H9 (cell line): ENCODE measurements around the gene LRPPRC. TPM values are rescaled to one million over a fixed set of nuclear protein-coding genes. Genes with fewer than 3 reads are reported as not detected.

Experiments used
- DNase-seq: peaks from one replicate; pipeline ENCODE4 v3.0.0-alpha.2; 2017
- H2AFZ ChIP-seq: one replicate; pipeline ENCODE4 v1.6.1; 2013; ENCODE audit warnings: mild to moderate bottlenecking, low read length, control low read depth, moderate library complexity
- H2AK5ac ChIP-seq: 2 replicates; pipeline ENCODE4 v1.6.1; 2013; ENCODE audit warnings: low read length, control low read depth, mixed read lengths; ENCODE audit not compliant: insufficient read length
- H2BK120ac ChIP-seq: one replicate; pipeline ENCODE4 v1.6.1; 2013; ENCODE audit warnings: low read depth, mild to moderate bottlenecking, low read length, control low read depth, inconsistent platforms; ENCODE audit not compliant: poor library complexity, severe bottlenecking
- H2BK12ac ChIP-seq: 2 replicates; pipeline ENCODE4 v1.6.1; 2013; ENCODE audit warnings: low read length, control low read depth, mixed read lengths, low read depth; ENCODE audit not compliant: insufficient read length
- H2BK15ac ChIP-seq: 2 replicates; pipeline ENCODE4 v1.6.1; 2013; ENCODE audit warnings: low read depth, low read length, control low read depth
- H2BK20ac ChIP-seq: one replicate; pipeline ENCODE4 v1.6.1; 2013; ENCODE audit warnings: low read depth, mild to moderate bottlenecking, low read length, control low read depth, inconsistent platforms; ENCODE audit not compliant: poor library complexity, severe bottlenecking
- H2BK5ac ChIP-seq: 2 replicates; pipeline ENCODE4 v1.6.1; 2013; ENCODE audit warnings: low read length, control low read depth, mixed read lengths; ENCODE audit not compliant: insufficient read length
- H3K14ac ChIP-seq: 2 replicates; pipeline ENCODE4 v1.6.1; 2013; ENCODE audit warnings: low read length, control low read depth; ENCODE audit not compliant: insufficient read depth
- H3K18ac ChIP-seq: 2 replicates; pipeline ENCODE4 v1.6.1; 2013; ENCODE audit warnings: low read depth, mild to moderate bottlenecking, mixed read lengths, low read length, control low read depth; ENCODE audit not compliant: insufficient read length
- H3K23ac ChIP-seq: 2 replicates; pipeline ENCODE4 v1.6.1; 2013; ENCODE audit warnings: low read length, control low read depth, mixed read lengths, low read depth; ENCODE audit not compliant: insufficient read length
- H3K23me2 ChIP-seq: 2 replicates; pipeline ENCODE4 v1.6.1; 2013; ENCODE audit warnings: low read depth, mild to moderate bottlenecking, mixed read lengths, low read length, control low read depth; ENCODE audit not compliant: insufficient read length, poor library complexity, severe bottlenecking
- H3K27ac ChIP-seq: 2 replicates; pipeline ENCODE4 v1.5.1; 2013; ENCODE audit warnings: low read length, control low read depth, mixed read lengths, low read depth; ENCODE audit not compliant: insufficient read length
- H3K27me3 ChIP-seq: 2 replicates; pipeline ENCODE4 v1.6.1; 2013; ENCODE audit warnings: low read length, control low read depth, inconsistent platforms; ENCODE audit not compliant: insufficient read depth
- H3K4ac ChIP-seq: 2 replicates; pipeline ENCODE4 v1.6.1; 2013; ENCODE audit warnings: low read depth, mild to moderate bottlenecking, control low read depth, inconsistent platforms, low read length, moderate library complexity
- H3K4me1 ChIP-seq: 2 replicates; pipeline ENCODE4 v1.6.1; 2013; ENCODE audit warnings: low read length, control low read depth, inconsistent platforms; ENCODE audit not compliant: insufficient read depth
- H3K4me2 ChIP-seq: 2 replicates; pipeline ENCODE4 v1.6.1; 2013; ENCODE audit warnings: low read length, control low read depth, mixed read lengths; ENCODE audit not compliant: insufficient read length, insufficient read depth
- H3K56ac ChIP-seq: 2 replicates; pipeline ENCODE4 v1.6.1; 2013; ENCODE audit warnings: low read depth, mild to moderate bottlenecking, mixed read lengths, low read length, control low read depth; ENCODE audit not compliant: insufficient read length
- H3K79me1 ChIP-seq: 2 replicates; pipeline ENCODE4 v1.6.1; 2013; ENCODE audit warnings: low read depth, mild to moderate bottlenecking, moderate library complexity, low read length, control low read depth, inconsistent platforms; ENCODE audit not compliant: insufficient read depth, poor library complexity, severe bottlenecking
- H3K79me2 ChIP-seq: 2 replicates; pipeline ENCODE4 v1.6.1; 2013; ENCODE audit warnings: low read length, control low read depth, inconsistent platforms; ENCODE audit not compliant: insufficient read depth
- H3K9ac ChIP-seq: 2 replicates; pipeline ENCODE4 v1.6.1; 2013; ENCODE audit warnings: low read length, control low read depth, mixed read lengths; ENCODE audit not compliant: insufficient read length; ENCODE audit errors: extremely low read depth
- H3K9me3 ChIP-seq: one replicate; pipeline ENCODE4 v1.6.1; 2013; ENCODE audit warnings: low read depth, low read length, inconsistent platforms; ENCODE audit not compliant: control insufficient read depth
- H3T11ph ChIP-seq: one replicate; pipeline ENCODE4 v1.6.1; 2013; ENCODE audit warnings: mild to moderate bottlenecking, low read length, control low read depth, inconsistent platforms
- H4K20me1 ChIP-seq: one replicate; pipeline ENCODE4 v1.6.1; 2013; ENCODE audit not compliant: control insufficient read depth, insufficient read length, insufficient read depth
- H4K5ac ChIP-seq: 2 replicates; pipeline ENCODE4 v1.6.1; 2013; ENCODE audit warnings: low read depth, mild to moderate bottlenecking, mixed read lengths, low read length, control low read depth; ENCODE audit not compliant: insufficient read length
- H4K8ac ChIP-seq: replicated peaks from 2 replicates; pipeline ENCODE4 v1.6.1; 2013; ENCODE audit warnings: low read length, control low read depth, mixed read lengths, low read depth; ENCODE audit not compliant: insufficient read length
- H4K91ac ChIP-seq: 2 replicates; pipeline ENCODE4 v1.6.1; 2013; ENCODE audit warnings: low read depth, mild to moderate bottlenecking, moderate library complexity, mixed read lengths, low read length, control low read depth; ENCODE audit not compliant: insufficient read length
- H3K27ac Mint-ChIP-seq, 3 experiments: 2 replicates in 2 of 3; 3 replicates in 1 of 3; pipeline ENCODE4 v1.8.0; 2020 to 2021; ENCODE audit warnings: mixed read lengths in 3 of 3, mild to moderate bottlenecking in 1 of 3, moderate library complexity in 1 of 3
- H3K27me3 Mint-ChIP-seq: 2 replicates; pipeline ENCODE4 v1.8.0; 2021; ENCODE audit warnings: low read depth, mild to moderate bottlenecking, moderate library complexity, mixed read lengths
- H3K36me3 Mint-ChIP-seq, 3 experiments: 2 replicates in 2 of 3; 3 replicates in 1 of 3; pipeline ENCODE4 v1.8.0; 2020 to 2021; ENCODE audit warnings: low read depth in 3 of 3, mixed read lengths in 3 of 3; ENCODE audit not compliant: insufficient read depth in 1 of 3
- H3K4me1 Mint-ChIP-seq, 2 experiments: 2 replicates each; pipeline ENCODE4 v1.8.0; 2020; ENCODE audit warnings: mixed read lengths in 2 of 2
- H3K4me3 Mint-ChIP-seq, 2 experiments: 2 replicates in 1 of 2; 3 replicates in 1 of 2; pipeline ENCODE4 v1.8.0; 2020 to 2021; ENCODE audit warnings: mild to moderate bottlenecking in 2 of 2, mixed read lengths in 2 of 2, moderate library complexity in 1 of 2
- H3K9me3 Mint-ChIP-seq, 2 experiments: 2 replicates in 1 of 2; 3 replicates in 1 of 2; pipeline ENCODE4 v1.8.0; 2020; ENCODE audit warnings: mild to moderate bottlenecking in 2 of 2, mixed read lengths in 2 of 2, moderate library complexity in 1 of 2
- WGBS: extraction: QIAGEN DNeasy Blood & Tissue Kit; methylation state at CpG from one replicate; pipeline ENCODE4 v1.1.7; 2013; ENCODE audit warnings: missing lambda C conversion rate, low lambda C conversion rate, mixed read lengths; ENCODE audit not compliant: insufficient read length; ENCODE audit errors: extremely low coverage; 5-methylcytosine and 5-hydroxymethylcytosine counted together
- total RNA-seq: library from RNA; stranded (reverse); gene quantifications from 2 replicates; pipeline ENCODE4 v1.2.1, GENCODE V29; 2021
- TF ChIP-seq, protein P1 (sequence below): fragments of 200-600 bp; sonication (generic); conservative IDR thresholded peaks from 3 replicates; pipeline ENCODE4 v1.8.0; 2021; ENCODE audit warnings: antibody characterized with exemption, mild to moderate bottlenecking

Gene LRPPRC
- total RNA-seq, 1 experiment from 2014 or later, result 182 TPM

DNA sequence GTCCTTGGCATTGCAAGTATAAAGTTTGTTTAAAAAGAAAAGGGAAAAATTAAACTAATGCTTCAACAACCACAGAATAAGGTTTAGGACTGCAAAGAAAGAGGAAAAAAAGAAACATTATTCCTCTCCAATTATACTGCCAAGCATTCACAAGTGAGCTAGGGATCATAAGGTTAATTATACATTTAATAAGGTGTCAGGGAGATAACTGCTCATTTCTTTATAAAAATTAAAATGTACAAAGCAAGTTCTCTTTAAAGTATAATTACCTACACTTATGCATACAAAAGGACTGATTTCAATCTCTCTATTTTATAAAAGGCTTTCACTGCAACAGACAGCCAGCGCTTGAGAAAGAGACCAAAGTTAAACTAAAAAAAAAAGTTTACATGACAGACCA lies 98.9 kb downstream of the LRPPRC start:
- Histone ChIP-seq H3K9me3 (no peaks in the 10 kb centered on the region), H2BK20ac (no peak overlapping the region), H3K4ac (no peak overlapping the region), H2BK120ac (no peak overlapping the region), H3K79me1 (no peaks in the 10 kb centered on the region), H3K14ac (no peak overlapping the region), H2AK5ac (no peak overlapping the region), H2BK12ac (no peak overlapping the region), H3K4me1 (no peaks in the 10 kb centered on the region), H4K91ac (no peak overlapping the region), H3K23me2 (no peaks in the 10 kb centered on the region), H3K18ac (no peak overlapping the region), H3K4me2 (no peak overlapping the region), H2BK5ac (no peak overlapping the region), H3K9ac (no peak overlapping the region), H3K56ac (no peak overlapping the region), H3K27ac (no peak overlapping the region), H4K5ac (no peak overlapping the region), H2AFZ (no peak overlapping the region), H3T11ph (no peak overlapping the region), H4K20me1 (no peaks in the 10 kb centered on the region), H4K8ac (no peak overlapping the region), H3K79me2 (no peaks in the 10 kb centered on the region), H2BK15ac (no peak overlapping the region), H3K23ac (no peak overlapping the region), H3K27me3 (no peaks in the 10 kb centered on the region)
- Mint-ChIP-seq H3K9me3 (no peaks in the 10 kb centered on the region), H3K27ac (no peak overlapping the region), H3K4me3 (no peak overlapping the region), H3K36me3 (peaks cover 40 to 86% (median 69%) of the 10 kb centered on the region in 3 experiments), H3K27me3 (no peaks in the 10 kb centered on the region), H3K4me1 (peaks cover 0 to 4% of the 10 kb centered on the region in 2 experiments; a peak in 2 of 4 replicates)
- DNase-seq, result no peak
- TF ChIP-seq, protein P1, sequence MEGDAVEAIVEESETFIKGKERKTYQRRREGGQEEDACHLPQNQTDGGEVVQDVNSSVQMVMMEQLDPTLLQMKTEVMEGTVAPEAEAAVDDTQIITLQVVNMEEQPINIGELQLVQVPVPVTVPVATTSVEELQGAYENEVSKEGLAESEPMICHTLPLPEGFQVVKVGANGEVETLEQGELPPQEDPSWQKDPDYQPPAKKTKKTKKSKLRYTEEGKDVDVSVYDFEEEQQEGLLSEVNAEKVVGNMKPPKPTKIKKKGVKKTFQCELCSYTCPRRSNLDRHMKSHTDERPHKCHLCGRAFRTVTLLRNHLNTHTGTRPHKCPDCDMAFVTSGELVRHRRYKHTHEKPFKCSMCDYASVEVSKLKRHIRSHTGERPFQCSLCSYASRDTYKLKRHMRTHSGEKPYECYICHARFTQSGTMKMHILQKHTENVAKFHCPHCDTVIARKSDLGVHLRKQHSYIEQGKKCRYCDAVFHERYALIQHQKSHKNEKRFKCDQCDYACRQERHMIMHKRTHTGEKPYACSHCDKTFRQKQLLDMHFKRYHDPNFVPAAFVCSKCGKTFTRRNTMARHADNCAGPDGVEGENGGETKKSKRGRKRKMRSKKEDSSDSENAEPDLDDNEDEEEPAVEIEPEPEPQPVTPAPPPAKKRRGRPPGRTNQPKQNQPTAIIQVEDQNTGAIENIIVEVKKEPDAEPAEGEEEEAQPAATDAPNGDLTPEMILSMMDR, result no peak
- no CpG with 5 or more reads among the region's 1 CpG for WGBS
